T-helper 1 cell treated with Interleukin-12 subunit alpha and Interleukin-12 subunit beta and Interleukin-4 antibody, amounts not matched to agents 30 ng/mL and 1 ng/mL, for 36 hours (primary cell): ENCODE data around the gene ITIH3. TPM values are rescaled to one million over a fixed set of nuclear protein-coding genes. Genes with fewer than 3 reads are reported as not detected.

ENCODE experiments used
- intact Hi-C: fragments of 100-400 bp; cut with micrococcal nuclease; formaldehyde crosslinking; loops from one replicate; pipeline ENCODE4 v1.15.1; 2024
- total RNA-seq: library from RNA; stranded (reverse); gene quantifications from 2 replicates; pipeline ENCODE4 v1.2.3, GENCODE V29; 2022

ITIH3 gene
- total RNA-seq, 1 donor from 2014 or later: not detected

DNA sequence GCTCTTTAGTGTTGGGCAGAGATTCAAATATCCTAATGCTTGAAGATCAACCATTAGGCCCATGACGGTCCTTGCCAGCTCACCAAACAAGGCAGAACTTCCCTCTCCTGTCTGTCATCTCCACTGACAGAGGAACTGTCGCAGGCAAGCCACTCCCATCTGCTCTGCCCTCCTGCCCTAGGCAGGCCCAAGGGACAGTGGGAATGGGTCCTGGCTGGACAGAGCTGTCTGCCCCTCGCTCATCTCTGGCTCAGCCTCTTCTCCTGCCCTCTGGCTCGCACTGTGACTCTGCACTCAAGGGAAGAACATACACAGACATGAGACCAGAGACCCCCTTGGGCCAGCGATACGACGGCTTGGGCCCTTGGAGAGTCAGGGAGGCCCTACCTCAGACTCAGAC, 47.8 kb downstream of the ITIH3 start:
- intact Hi-C loops: no loop called here

DNA sequence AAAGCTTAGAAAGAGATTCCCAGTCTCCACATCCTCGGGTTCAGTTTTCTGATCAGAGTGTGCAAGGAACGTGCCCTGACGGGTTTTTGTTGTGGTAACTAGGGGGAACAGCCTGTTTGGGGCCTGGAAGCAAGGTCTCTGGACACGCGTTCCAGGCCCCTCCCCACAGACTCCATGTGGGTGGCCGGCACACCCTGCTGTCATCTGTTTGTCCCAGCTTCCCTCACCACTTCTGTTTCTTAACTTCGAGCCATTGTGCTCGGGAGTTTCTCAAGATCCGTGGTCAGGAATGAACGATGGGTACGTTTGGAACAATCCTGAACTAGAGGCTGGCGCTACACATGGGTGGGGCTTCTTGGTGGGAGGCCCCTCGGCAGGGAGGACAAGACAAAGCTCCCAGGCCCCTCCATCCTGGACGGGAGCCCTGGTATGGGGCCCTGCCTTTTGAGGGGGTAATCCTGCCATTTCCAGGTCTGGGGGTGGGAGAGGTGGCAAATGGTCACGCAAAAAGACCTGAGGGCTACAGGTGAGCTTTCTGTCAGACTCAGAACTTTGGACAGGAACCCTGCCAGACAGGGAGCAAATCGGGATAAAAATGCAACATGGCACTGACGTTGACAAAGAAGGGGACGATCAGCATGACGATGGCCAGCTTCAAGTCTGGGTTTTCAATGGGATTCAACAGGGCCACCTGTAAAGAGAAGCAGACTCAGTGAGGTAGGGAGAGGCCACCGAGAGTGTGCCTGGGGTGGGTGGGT, 48.7 kb downstream of the ITIH3 start:
- intact Hi-C loops: no loop called here

GRCh38 chr3:52843881-52844280, 49.3 kb downstream of the ITIH3 start:
- intact Hi-C loops: no loop called here

- intact Hi-C loops: no loop called here
Observed at GRCh38 chr3:52844290-52844975, 49.8 kb downstream of the ITIH3 start.

- intact Hi-C loops: no loop called here
Observed at GRCh38 chr3:52845157-52845556, 50.6 kb downstream of the ITIH3 start.

DNA sequence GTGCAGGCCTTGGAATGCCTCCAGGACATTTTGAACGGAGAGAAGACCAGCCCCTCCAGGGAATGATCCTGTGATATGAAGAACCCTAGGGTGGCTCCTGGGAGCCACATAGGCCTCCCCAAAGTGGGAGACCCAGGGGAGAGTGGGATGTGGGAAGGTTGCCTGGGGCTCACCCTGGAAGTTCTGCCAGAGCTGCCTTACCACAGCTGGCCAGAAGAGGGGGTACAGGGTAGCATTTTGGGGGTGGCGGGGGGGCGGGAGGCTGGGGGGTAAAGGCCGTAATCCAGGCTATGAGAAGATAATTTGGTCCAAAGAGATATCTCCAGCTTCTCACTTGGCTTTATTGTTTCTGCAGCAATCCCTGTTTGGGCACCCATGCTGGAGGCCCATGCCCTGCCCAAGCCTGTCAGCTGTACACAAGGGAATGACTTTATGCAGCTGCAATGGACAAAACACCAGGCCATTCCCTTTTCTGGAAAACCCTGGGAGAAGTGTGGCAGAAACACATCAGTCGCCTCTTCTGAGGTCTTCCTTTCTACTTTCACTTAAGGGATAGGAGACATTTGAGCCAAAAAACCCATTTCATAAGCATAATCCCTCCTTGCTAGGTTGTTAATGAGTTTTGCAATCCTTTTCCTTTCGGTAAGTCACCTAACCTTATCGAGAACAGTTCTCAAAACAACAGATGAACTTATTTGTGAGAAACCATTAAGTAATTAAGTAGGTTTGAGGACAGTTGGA, 51.3 kb downstream of the ITIH3 start:
- intact Hi-C loops: no loop called here

DNA sequence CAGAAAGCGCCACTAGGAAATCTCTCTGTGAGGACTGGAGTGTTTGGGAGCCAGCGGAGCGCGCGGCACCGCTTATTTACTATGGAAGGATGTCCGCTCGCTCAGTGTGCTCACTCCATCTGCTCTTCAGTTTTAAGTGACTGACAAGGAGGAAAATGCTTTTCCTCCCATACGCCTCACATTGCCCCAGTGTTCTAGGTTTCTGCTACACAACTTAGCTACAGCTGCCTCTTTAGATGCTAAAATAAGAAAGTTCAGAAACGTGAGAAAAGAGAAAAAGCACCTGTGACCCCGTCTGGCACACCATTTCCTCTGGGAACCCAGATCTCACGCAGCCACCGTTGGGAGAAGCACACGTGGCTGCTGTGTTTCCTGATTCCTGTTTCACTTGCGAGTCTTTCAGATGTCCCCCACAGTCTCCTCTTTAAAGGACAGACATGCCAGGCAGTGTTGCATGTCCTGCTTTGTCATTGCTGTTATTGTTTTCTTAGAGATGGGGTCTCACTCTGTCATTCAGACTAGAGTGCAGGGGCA, 51.9 kb downstream of the ITIH3 start:
- intact Hi-C loops: no loop called here

- intact Hi-C loops: no loop called here
Observed at GRCh38 chr3:52847241-52847640, 52.6 kb downstream of the ITIH3 start.

GRCh38 chr3:52847726-52848125, 53.1 kb downstream of the ITIH3 start:
- intact Hi-C loops: no loop called here

- intact Hi-C loops: no loop called here
Observed at GRCh38 chr3:52848617-52849016, 54.0 kb downstream of the ITIH3 start.

DNA sequence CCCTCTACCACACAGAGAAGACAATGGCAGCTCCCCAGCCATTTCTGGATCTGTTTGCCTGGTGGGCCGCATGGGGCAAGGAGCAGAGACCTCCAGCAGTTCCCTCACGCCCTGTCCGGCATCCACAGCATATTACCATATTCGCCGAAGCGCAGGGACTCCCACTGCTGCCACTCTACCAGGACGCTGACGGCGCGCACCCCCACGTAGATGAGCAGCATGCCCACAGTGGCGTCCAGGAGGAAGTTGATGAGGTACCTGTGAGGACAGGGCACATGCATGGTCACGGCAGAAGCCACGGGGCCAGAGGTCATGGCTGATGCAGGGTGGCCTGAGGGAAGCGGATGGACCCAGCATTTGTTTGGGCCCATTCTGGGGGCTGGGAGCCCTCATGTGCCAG, 55.1 kb downstream of the ITIH3 start:
- intact Hi-C loops: loop anchor here (2.0 kb wide), 1 partner anchor 259 kb away; no protein-coding TSS in a partner anchor

GRCh38 chr3:52851348-52851747, 56.8 kb downstream of the ITIH3 start:
- intact Hi-C loops: loop anchor here (1.0 to 2.0 kb wide), 4 partner anchors 83 to 345 kb away; no protein-coding TSS in a partner anchor

GRCh38 chr3:52852419-52852818, 57.8 kb downstream of the ITIH3 start:
- intact Hi-C loops: no loop called here

DNA sequence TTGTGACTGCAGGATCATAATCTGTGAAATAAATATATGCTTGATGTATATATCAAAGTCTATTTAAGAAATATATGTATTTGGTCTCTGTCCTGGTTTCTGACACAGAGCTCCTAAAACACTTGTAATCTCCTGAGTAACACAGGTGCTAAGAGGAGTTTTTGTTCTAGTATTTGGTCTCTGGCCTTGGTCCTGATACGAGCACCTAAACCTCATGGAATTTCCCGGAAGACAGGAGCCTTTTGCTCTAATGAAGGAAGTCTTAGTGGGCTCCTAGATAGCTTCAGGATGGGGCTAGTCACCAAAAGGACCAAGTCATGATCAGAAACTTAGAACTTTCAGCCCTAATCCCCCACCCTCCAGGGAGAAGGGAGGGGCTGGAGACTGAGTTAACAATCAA, 59.4 kb downstream of the ITIH3 start:
- intact Hi-C loops: no loop called here

DNA sequence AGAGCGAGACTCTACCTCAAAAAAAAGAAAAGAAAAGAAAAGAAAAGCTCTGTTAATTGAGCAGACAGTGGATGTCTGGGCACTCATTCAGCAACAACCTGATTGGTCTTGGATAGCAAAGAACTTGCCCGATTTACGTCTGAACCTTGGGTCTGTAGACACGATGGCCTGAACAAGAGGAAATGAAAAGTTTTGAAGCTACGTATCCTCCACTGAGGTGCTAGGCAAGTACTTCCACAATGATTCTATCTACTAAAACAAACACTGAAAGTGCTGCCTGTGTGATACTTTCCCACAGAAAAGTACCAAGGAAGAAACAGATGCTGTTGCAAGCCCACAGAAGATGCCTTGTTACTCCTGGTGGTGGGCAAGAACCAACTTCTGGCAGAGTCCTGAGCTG, 62.1 kb downstream of the ITIH3 start:
- intact Hi-C loops: no loop called here

- intact Hi-C loops: no loop called here
Observed at GRCh38 chr3:52857133-52857532, 62.5 kb downstream of the ITIH3 start.

DNA sequence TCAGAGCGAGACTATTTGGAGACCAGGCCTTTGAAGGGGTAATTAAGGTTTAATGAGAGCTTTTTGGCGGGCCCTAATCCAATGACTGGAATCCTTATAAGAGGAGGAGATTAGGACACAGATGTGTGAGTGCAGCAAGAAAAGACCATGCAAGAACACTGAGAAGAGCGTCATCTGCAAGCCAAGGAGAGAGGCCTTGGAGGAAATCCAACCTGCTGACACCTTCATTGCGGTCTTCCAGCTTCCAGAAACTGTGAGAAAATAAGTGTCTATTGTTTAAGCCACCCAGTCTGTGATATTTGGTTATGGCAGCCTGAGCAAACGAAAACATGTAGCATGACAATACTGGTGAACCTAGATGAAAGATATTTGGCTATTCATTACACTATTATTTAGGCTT, 63.3 kb downstream of the ITIH3 start:
- intact Hi-C loops: no loop called here

Other genes starting within 250 kb of the ITIH3 start
- 88.6 and 91.7 TPM in 2 replicates for gene PBRM1, start 108.9 kb upstream of the ITIH3 start, total RNA-seq
- 105 and 113 TPM in 2 replicates for gene GNL3, start 108.8 kb upstream of the ITIH3 start, total RNA-seq
- 46.6 and 51.8 TPM in 2 replicates for gene GLT8D1, start 89.0 kb upstream of the ITIH3 start, total RNA-seq
- 97.5 and 100 TPM in 2 replicates for gene SPCS1, start 88.7 kb upstream of the ITIH3 start, total RNA-seq
- 25.1 and 27.5 TPM in 2 replicates for gene NEK4, start 23.9 kb upstream of the ITIH3 start, total RNA-seq
- not detected in 2 replicates for gene ITIH1, start 17.2 kb upstream of the ITIH3 start, total RNA-seq
- gene ITIH4, start 35.9 kb downstream of the ITIH3 start, total RNA-seq: 15.2 and 15.6 TPM in 2 replicates
- 0.59 and 3.0 TPM in 2 replicates for gene MUSTN1, start 40.2 kb downstream of the ITIH3 start, total RNA-seq
- gene STIMATE, start 102.8 kb downstream of the ITIH3 start, total RNA-seq: 22.0 and 23.0 TPM in 2 replicates